Measurements from ENCODE around the gene PDK1.

DNA sequence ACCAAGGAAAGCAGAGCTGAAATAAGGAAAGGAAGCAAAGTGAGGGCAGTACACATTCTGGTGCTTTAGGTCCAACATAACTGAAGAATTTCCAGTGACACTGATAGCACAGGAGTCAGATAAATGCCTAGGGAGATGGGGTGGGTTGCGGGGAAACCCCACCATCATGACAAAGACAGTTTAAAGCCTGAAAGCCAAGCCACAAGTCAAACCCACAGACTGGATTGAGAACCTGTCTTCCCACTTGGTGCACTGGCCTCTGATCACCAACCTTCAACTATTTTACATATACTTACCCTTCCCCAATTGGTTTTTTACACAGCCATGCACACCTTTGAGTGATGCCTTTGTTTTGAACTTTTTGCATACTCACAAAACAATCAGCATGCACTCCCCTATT, 22.2 kb upstream of the PDK1 start:
- no peak for TF ChIP-seq POLR2A (IDR thresholded peaks at IDR 0.05; ENCODE audit: low read depth, low read length)
- no peak for TF ChIP-seq POU2F2 (IDR thresholded peaks at IDR 0.05; ENCODE audit: low read depth, low read length)
- no peak for TF ChIP-seq POLR2AphosphoS5 (IDR thresholded peaks at IDR 0.05; ENCODE audit: low read depth, low read length)

All from GM12891 (cell line).